ENCODE results near the gene VCAN. TPM values are rescaled to one million over a fixed set of nuclear protein-coding genes. Genes with fewer than 3 reads are reported as not detected.

VCAN gene
- total RNA-seq, 1 experiment from 2014 or later, result 69.4 TPM

DNA sequence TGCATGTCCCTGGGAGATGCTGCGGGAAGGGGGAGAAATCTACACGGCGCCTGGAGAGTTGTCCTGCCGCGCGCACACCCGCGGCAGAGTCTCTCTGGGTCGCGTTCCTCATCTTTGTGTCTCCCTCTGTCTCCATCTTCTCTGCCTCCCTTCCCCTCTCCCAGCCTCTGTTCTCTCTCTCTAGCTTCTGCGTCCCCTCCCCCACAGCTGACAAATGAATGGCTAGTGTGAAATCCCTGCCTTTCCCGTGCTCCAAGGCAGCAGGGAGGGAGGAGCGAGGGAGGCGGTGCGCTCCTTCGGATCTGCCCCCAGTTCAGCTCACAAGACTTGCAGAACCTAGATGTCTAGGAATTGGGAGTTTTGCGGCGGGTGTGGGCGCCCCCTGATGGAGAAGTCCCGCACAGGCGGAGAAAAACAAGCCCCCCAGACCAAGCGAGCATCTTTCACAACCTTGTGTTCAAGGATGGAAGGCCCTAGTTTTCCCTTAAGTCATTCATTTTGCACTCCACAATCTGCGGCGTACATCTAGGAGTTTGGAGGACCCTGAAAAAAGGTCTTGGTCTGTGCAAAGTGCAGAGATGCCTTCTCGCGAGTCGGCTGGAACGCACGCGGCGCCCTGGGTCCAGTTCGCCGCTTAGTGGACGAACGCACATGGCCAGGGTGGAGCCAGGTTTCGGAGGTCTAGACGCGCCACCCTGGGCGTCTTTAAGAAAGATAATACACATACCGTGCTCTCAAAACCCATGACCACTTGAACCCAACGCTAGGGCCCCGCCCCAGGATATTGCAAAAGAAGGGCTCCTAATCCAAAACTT, 2.0 kb downstream of the VCAN start:
- H3K27ac ChIP-seq, result peak overlapping the region; percentile 99
- H3K27me3 ChIP-seq (replicated peaks), result no peaks in the 10 kb centered on the region; the same call in 1 of the 2 replicates
- DNase-seq (ENCODE audit: low read depth in 1 of 2, low spot score in 2 of 2), result peak; percentile 96 to 97
- H3K4me3 ChIP-seq, result peak overlapping the region; percentile 48
- H3K36me3 ChIP-seq, result no peaks in the 10 kb centered on the region
- no peaks in the 10 kb centered on the region for H3K9me3 ChIP-seq (replicated peaks)
- peaks cover 39% of the 10 kb centered on the region for H3K4me1 ChIP-seq (replicated peaks)

DNA sequence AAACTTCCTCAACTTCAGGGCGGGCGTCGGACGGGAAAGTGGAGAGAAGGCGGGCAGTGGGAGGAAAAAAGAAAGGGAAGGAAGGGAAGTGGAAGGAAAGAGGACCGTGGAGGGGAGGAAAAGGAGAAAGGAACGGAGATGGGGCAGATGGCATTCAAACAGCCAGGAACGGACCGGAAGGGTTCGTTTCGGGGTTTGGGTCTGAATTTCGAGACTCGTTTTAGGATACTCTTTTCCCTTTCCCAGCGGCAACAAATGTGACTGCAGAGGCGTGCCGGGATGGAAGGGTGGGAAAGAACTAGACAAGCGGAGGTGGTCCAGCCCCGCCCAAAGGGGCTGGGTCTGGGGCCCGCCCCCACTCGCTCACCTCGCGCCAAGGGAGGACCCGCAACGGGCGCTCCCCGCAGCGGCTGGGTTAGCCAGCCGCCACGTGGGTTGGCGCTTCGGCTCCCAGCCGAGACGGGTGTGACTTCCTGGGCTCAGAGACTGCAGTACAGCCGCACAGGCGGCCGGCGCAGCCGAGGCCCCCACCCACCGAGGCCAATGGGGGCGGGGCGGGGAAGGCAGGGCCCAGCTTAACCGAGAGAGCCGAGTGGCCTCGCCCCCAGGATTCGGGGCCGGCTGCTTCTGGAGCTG, 2.7 kb downstream of the VCAN start:
- Histone ChIP-seq H3K9me3 (replicated peaks) (no peaks in the 10 kb centered on the region), H3K36me3 (no peaks in the 10 kb centered on the region), H3K4me1 (replicated peaks) (peaks cover 39% of the 10 kb centered on the region), H3K4me3 (peak overlapping the region; percentile 48), H3K27ac (peak overlapping the region; percentile 99), H3K27me3 (replicated peaks) (no peaks in the 10 kb centered on the region)
- peak; percentile 95 to 96 for DNase-seq (ENCODE audit: low read depth in 1 of 2, low spot score in 2 of 2)

DNA sequence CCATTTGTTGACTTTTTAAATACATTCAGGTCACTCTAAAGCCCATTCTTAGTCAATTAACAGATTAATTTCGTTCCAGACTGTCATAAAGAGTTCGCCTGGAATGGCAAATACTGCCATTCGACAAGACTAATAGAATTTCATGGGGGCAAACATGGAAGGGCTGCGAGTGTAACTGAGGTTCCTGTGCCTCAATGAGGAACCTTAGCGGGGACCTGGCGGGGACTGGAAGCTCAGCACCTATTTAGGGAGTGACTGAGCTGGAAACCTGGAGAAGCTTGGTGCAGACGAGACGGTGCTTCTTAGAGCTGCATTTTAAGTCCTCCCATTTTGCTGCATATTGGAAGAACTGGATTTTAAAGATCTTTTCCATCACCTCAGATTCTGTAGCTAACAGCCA, 3.4 kb downstream of the VCAN start:
- no peaks in the 10 kb centered on the region for H3K9me3 ChIP-seq (replicated peaks)
- peak in 1 of 2 experiments; percentile 52 for DNase-seq (ENCODE audit: low read depth in 1 of 2, low spot score in 2 of 2)
- H3K36me3 ChIP-seq, result no peaks in the 10 kb centered on the region
- no peaks in the 10 kb centered on the region for H3K27me3 ChIP-seq (replicated peaks)
- H3K4me3 ChIP-seq, result peak overlapping the region; percentile 48
- peaks cover 39% of the 10 kb centered on the region for H3K4me1 ChIP-seq (replicated peaks)
- H3K27ac ChIP-seq, result peak overlapping the region; percentile 99

DNA sequence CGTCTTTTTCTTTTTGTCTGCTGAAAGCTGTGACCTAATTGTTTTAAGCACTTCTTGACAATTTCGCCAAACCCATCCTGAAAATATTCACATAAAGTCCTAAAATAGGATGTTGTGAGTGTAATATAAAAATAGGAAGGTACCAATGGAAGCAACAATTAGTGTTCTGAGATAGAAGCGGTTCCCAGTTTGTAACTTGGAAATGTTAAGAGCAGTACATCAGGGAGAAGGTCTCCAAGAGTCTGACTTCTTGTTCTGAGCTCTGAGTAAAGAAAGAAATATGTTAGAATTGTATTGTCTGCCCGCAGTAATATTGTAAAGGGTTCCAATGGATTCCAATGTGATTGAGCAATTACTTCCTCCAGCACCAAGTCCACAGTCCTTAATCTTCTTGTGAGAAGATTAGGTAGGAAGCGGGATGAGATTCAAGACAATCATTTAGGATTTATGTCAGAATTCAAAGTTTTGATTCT, 3.9 kb downstream of the VCAN start:
- H3K9me3 ChIP-seq (replicated peaks), result no peaks in the 10 kb centered on the region
- peak in 1 of 2 experiments; percentile 85 for DNase-seq (ENCODE audit: low read depth in 1 of 2, low spot score in 2 of 2)
- no peaks in the 10 kb centered on the region for H3K27me3 ChIP-seq (replicated peaks)
- peak overlapping the region; percentile 48 for H3K4me3 ChIP-seq
- H3K36me3 ChIP-seq, result no peaks in the 10 kb centered on the region
- H3K27ac ChIP-seq, result peak overlapping the region; percentile 99
- peaks cover 39% of the 10 kb centered on the region for H3K4me1 ChIP-seq (replicated peaks)

DNA sequence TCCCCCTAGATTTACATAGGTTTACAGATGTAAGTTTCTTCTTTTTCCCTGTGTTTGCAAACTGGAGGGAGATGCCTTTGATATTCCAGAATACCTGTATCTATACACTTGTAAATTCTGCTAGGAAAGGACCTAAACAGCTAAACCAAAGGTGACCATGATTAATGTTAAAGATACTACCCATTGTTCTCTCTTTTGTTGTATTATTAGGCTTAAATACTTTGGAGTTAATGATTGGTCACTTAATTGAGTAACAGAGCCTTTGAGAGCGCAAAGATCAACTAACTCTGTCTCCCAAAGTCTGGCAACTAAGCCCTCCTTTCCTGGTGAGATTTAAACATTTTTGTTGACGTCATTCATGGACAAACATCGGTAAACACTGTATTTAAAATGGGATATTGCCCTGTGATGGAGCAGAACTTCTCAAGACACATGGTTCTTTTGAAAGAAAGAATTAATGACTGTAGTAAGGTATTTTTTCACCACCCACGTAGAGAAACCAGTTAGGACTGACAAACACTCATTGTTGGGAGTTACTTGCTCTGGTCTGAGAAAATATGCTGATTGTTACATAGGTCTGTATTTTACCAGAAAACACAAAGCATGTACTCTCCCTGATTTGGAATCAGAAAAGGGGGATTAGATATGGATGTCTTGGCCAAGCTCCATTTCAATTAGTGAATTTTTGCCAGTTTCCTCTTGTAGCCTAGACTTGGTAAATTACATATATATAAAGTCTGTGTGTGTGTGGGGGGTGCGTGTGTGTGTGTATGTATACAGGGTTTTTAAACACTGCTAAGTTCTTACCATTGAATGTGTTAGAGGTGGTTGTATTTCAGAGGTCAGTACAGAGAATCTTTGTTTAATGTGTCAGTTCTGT, 4.6 kb downstream of the VCAN start:
- no peaks in the 10 kb centered on the region for H3K27me3 ChIP-seq (replicated peaks)
- DNase-seq (ENCODE audit: low read depth in 1 of 2, low spot score in 2 of 2), result peak in 1 of 2 experiments; percentile 87
- peak overlapping the region; percentile 99 for H3K27ac ChIP-seq
- no peak overlapping the region for H3K4me3 ChIP-seq
- no peaks in the 10 kb centered on the region for H3K9me3 ChIP-seq (replicated peaks)
- H3K36me3 ChIP-seq, result no peaks in the 10 kb centered on the region
- H3K4me1 ChIP-seq (replicated peaks), result peaks cover 34% of the 10 kb centered on the region

DNA sequence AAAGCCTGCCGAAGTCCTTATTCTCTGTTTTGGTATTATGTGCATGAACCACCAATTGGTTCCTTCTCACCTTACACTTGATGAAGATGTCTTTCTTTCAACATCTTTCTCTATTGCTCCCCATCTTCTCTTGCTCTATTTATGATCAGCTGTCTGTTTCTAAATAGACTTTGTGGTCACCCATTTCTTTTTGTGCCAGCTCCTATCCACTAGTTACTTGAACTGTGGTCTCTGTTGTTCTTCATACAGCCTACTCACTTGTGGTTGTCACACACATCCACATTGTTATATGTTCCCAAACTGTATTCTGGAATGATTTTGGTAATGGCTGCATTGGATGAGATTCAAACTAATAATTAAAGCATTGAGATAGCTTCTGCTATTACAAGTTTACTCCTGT, 11.4 kb downstream of the VCAN start:
- Histone ChIP-seq H3K4me3 (no peak overlapping the region), H3K9me3 (replicated peaks) (no peaks in the 10 kb centered on the region), H3K36me3 (peaks cover 16% of the 10 kb centered on the region), H3K27ac (no peak overlapping the region), H3K27me3 (replicated peaks) (no peaks in the 10 kb centered on the region), H3K4me1 (replicated peaks) (peaks cover 33% of the 10 kb centered on the region)
- no peak for DNase-seq (ENCODE audit: low read depth in 1 of 2, low spot score in 2 of 2)

DNA sequence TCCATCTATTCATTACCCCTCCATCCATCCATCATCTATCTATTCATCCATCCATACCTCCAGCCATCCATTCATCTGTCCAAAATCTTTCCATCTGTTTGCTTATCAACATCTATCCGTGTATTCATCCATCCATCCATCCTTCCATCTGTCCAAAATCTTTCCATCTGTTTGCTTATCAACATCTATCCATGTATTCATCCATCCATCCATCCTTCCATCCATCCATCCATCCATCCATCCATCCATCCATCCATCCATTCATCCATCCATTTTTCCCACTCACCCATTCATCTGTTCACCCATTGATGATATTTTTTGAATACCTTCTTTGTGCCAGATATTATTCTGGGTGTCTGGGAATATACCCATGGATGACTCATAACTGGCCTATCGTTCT, 12.8 kb downstream of the VCAN start:
- Histone ChIP-seq H3K9me3 (replicated peaks) (no peaks in the 10 kb centered on the region), H3K27me3 (replicated peaks) (no peaks in the 10 kb centered on the region), H3K4me1 (replicated peaks) (peaks cover 42% of the 10 kb centered on the region), H3K36me3 (peaks cover 16% of the 10 kb centered on the region), H3K4me3 (no peak overlapping the region), H3K27ac (no peak overlapping the region)
- no peak for DNase-seq (ENCODE audit: low read depth in 1 of 2, low spot score in 2 of 2)

DNA sequence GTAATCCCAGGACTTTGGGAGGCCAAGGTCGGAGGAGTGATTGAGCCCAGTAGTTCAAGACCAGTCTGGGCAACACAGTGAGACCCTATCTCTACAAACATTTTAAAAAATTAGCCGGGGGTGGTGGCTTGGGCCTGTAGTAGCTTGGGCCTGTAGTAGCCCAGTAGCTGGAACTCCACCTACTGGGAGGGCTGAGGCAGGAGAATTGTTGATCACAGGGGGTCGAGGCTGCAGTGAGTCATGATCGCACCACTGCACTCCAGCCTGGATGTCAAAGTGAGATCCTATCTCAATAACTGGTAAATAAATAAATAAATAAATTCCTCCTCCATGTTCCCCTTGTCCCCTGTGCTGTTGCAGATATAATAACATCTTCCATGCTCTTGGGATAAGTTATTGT, 14.3 kb downstream of the VCAN start:
- peaks cover 42% of the 10 kb centered on the region for H3K4me1 ChIP-seq (replicated peaks)
- peaks cover 23% of the 10 kb centered on the region for H3K36me3 ChIP-seq
- H3K9me3 ChIP-seq (replicated peaks), result no peaks in the 10 kb centered on the region
- DNase-seq (ENCODE audit: low read depth in 1 of 2, low spot score in 2 of 2), result peak; percentile 71 to 73
- H3K27me3 ChIP-seq (replicated peaks), result no peaks in the 10 kb centered on the region
- H3K27ac ChIP-seq, result peak overlapping the region; percentile 21; the same call in 1 of the 2 replicates
- no peak overlapping the region for H3K4me3 ChIP-seq

DNA sequence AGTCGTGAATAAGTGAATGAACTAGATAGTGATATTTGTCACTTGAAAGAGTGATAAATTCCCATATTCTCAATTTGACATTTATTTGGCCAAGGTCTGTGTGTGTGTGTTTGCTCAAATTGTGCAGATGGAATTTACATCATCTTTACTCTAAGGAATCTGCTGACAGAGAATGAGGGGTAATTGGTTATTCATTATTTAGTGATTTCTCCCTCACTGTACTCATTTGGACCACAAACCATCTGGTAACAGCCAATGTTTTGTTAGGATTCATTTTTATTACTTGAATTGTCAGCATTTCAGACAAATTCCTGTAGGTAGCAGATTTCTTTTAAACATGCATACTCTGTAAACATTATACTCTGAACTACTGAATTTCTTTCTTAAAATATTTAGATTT, 15.6 kb downstream of the VCAN start:
- DNase-seq (ENCODE audit: low read depth in 1 of 2, low spot score in 2 of 2), result peak in 1 of 2 experiments; percentile 53
- peaks cover 33% of the 10 kb centered on the region for H3K36me3 ChIP-seq
- no peak overlapping the region for H3K27ac ChIP-seq
- H3K4me3 ChIP-seq, result no peak overlapping the region
- no peaks in the 10 kb centered on the region for H3K9me3 ChIP-seq (replicated peaks)
- no peaks in the 10 kb centered on the region for H3K27me3 ChIP-seq (replicated peaks)
- H3K4me1 ChIP-seq (replicated peaks), result peaks cover 43% of the 10 kb centered on the region

DNA sequence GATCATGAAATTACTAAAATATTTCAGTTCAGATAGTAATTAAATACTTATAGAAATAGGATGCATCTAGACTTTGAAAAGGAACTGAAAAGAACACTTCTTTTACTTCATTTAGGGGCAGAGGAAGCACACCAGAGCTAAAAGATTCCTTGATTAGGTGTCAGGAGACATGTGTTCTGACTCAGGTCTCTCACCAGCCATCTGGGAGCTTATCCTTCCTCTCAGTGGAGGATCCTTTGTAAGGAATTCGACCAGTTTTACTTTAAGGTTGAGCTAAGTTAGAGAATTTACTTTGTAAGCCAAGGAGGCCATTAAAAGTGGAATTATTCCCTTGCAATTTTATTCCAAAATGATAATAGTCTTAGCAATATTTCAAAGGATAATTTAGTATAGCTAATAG, 16.7 kb downstream of the VCAN start:
- Histone ChIP-seq H3K9me3 (replicated peaks) (no peaks in the 10 kb centered on the region), H3K27ac (no peak overlapping the region), H3K27me3 (replicated peaks) (no peaks in the 10 kb centered on the region), H3K4me3 (no peak overlapping the region), H3K36me3 (peaks cover 44% of the 10 kb centered on the region), H3K4me1 (replicated peaks) (peaks cover 47% of the 10 kb centered on the region)
- no peak for DNase-seq (ENCODE audit: low read depth in 1 of 2, low spot score in 2 of 2)

DNA sequence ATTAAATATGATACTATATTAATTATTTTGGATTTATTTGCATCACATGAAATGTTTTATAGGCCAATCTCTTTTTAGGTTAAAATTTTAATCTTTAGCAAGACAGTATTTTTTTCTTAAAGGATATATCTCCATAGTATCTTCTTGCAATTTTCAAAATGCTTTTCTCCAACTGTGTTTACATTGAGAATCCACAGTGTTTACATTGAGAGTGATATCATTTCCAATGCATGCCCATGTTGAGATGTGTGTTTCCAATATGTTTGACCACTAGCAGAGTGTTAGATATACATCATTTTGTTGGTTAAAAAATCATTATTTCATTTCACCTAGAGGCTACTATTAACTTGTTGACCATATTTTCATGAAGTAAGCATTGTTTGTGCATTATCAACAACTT, 17.3 kb downstream of the VCAN start:
- no peaks in the 10 kb centered on the region for H3K27me3 ChIP-seq (replicated peaks)
- peaks cover 47% of the 10 kb centered on the region for H3K4me1 ChIP-seq (replicated peaks)
- H3K27ac ChIP-seq, result no peak overlapping the region
- H3K36me3 ChIP-seq, result peaks cover 48% of the 10 kb centered on the region
- DNase-seq (ENCODE audit: low read depth in 1 of 2, low spot score in 2 of 2), result no peak
- H3K4me3 ChIP-seq, result no peak overlapping the region
- H3K9me3 ChIP-seq (replicated peaks), result no peaks in the 10 kb centered on the region

DNA sequence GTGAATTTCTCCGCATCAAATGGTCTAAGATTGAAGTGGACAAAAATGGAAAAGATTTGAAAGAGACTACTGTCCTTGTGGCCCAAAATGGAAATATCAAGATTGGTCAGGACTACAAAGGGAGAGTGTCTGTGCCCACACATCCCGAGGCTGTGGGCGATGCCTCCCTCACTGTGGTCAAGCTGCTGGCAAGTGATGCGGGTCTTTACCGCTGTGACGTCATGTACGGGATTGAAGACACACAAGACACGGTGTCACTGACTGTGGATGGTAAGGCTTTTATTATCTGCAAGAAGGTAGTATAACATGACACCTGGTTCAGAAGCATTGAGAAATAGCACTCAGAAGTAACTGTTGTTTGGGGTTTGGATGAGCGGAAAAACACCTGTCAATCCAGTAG, 18.7 kb downstream of the VCAN start:
- Histone ChIP-seq H3K4me1 (replicated peaks) (peaks cover 45% of the 10 kb centered on the region), H3K36me3 (peaks cover 46% of the 10 kb centered on the region), H3K27ac (no peak overlapping the region), H3K9me3 (replicated peaks) (no peaks in the 10 kb centered on the region), H3K27me3 (replicated peaks) (no peaks in the 10 kb centered on the region), H3K4me3 (no peak overlapping the region)
- DNase-seq (ENCODE audit: low read depth in 1 of 2, low spot score in 2 of 2), result no peak

DNA sequence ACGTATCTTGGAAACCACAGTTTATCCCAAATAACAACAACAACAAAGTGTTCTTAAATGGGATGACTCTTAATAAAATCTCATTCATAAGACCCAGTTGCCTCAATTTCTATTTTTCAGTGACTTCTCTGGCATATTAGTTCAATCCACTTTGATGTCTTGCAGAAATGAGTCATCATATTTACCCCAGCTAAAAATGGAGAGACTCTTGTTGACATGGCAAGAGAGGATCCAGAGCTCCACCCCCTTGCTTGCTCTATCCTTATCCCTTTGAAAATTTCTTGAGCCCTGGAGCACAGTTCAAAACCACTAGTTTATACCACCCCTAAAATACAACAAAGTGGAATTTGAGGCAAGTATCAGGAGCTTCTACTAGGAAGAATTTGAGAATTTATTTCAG, 20.8 kb downstream of the VCAN start:
- Histone ChIP-seq H3K27ac (no peak overlapping the region), H3K4me1 (replicated peaks) (peaks cover 24% of the 10 kb centered on the region), H3K27me3 (replicated peaks) (no peaks in the 10 kb centered on the region), H3K4me3 (no peak overlapping the region), H3K9me3 (replicated peaks) (no peaks in the 10 kb centered on the region), H3K36me3 (peaks cover 50% of the 10 kb centered on the region)
- no peak for DNase-seq (ENCODE audit: low read depth in 1 of 2, low spot score in 2 of 2)
